ENCODE measurements around the gene SDHAF2. TPM values are rescaled to one million over a fixed set of nuclear protein-coding genes. Genes with fewer than 3 reads are reported as not detected.
"Not testable (repeated sequence)": the region's sequence is repeated elsewhere in the genome, so short reads cannot be mapped to it uniquely, and the experiment has no call there.

SDHAF2 gene
- total RNA-seq, 1 experiment from 2014 or later: 52.1 TPM

- Histone ChIP-seq H3K4me1 (no peaks in the 10 kb centered on the region), H3K27me3 (replicated peaks; ENCODE audit: control insufficient read depth, insufficient read depth, low read length) (no peaks in the 10 kb centered on the region), H3K4me3 (ENCODE audit: low read depth, low read length) (no peak overlapping the region), H3K36me3 (ENCODE audit: control insufficient read depth, insufficient read depth, low read length) (no peaks in the 10 kb centered on the region), H3K9me3 (no peaks in the 10 kb centered on the region)
- BruUV-seq (replicated peaks): no TSS peak
- Mint-ChIP-seq H3K27me3 (ENCODE audit: insufficient read depth, unreplicated experiment) (no peaks in the 10 kb centered on the region), H3K4me1 (ENCODE audit: low read depth, unreplicated experiment) (no peaks in the 10 kb centered on the region), H3K36me3 (ENCODE audit: insufficient read depth, unreplicated experiment) (peaks cover 8% of the 10 kb centered on the region), H3K27ac (ENCODE audit: unreplicated experiment) (no peak overlapping the region), H3K4me3 (ENCODE audit: unreplicated experiment) (no peak overlapping the region), H3K9me3 (ENCODE audit: unreplicated experiment) (no peaks in the 10 kb centered on the region)
- TF ChIP-seq, protein P1, sequence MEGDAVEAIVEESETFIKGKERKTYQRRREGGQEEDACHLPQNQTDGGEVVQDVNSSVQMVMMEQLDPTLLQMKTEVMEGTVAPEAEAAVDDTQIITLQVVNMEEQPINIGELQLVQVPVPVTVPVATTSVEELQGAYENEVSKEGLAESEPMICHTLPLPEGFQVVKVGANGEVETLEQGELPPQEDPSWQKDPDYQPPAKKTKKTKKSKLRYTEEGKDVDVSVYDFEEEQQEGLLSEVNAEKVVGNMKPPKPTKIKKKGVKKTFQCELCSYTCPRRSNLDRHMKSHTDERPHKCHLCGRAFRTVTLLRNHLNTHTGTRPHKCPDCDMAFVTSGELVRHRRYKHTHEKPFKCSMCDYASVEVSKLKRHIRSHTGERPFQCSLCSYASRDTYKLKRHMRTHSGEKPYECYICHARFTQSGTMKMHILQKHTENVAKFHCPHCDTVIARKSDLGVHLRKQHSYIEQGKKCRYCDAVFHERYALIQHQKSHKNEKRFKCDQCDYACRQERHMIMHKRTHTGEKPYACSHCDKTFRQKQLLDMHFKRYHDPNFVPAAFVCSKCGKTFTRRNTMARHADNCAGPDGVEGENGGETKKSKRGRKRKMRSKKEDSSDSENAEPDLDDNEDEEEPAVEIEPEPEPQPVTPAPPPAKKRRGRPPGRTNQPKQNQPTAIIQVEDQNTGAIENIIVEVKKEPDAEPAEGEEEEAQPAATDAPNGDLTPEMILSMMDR (IDR thresholded peaks at IDR 0.05; ENCODE audit: insufficient read depth in 1 of 2, low read depth in 1 of 2, low read length in 1 of 2, severe bottlenecking in 1 of 2, unreplicated experiment in 1 of 2): no peak
- intact Hi-C loops (cut with micrococcal nuclease; ENCODE audit: unreplicated experiment): no loop called here
- DNase-seq: no peak
- CTCF ChIA-PET: no interaction called here
- POLR2A ChIA-PET: no interaction called here
These were observed 24.6 kb downstream of the SDHAF2 start for GRCh38 chr11:61454520-61454919.

- Histone ChIP-seq H3K4me3 (ENCODE audit: low read depth, low read length) (no peak overlapping the region), H3K4me1 (no peaks in the 10 kb centered on the region), H3K36me3 (ENCODE audit: control insufficient read depth, insufficient read depth, low read length) (no peaks in the 10 kb centered on the region), H3K27me3 (replicated peaks; ENCODE audit: control insufficient read depth, insufficient read depth, low read length) (no peaks in the 10 kb centered on the region), H3K9me3 (no peaks in the 10 kb centered on the region)
- Mint-ChIP-seq H3K27me3 (ENCODE audit: insufficient read depth, unreplicated experiment) (no peaks in the 10 kb centered on the region), H3K9me3 (ENCODE audit: unreplicated experiment) (no peaks in the 10 kb centered on the region), H3K4me3 (ENCODE audit: unreplicated experiment) (no peak overlapping the region), H3K4me1 (ENCODE audit: low read depth, unreplicated experiment) (no peaks in the 10 kb centered on the region), H3K36me3 (ENCODE audit: insufficient read depth, unreplicated experiment) (peaks cover 5% of the 10 kb centered on the region), H3K27ac (ENCODE audit: unreplicated experiment) (no peak overlapping the region)
- CTCF ChIA-PET: no interaction called here
- BruUV-seq (replicated peaks): no TSS peak
- intact Hi-C loops (cut with micrococcal nuclease; ENCODE audit: unreplicated experiment): no loop called here
- TF ChIP-seq, protein P1 (IDR thresholded peaks at IDR 0.05; ENCODE audit: insufficient read depth in 1 of 2, low read depth in 1 of 2, low read length in 1 of 2, severe bottlenecking in 1 of 2, unreplicated experiment in 1 of 2): no peak
- no peak for DNase-seq
- POLR2A ChIA-PET: no interaction called here
These were observed 30.6 kb downstream of the SDHAF2 start for GRCh38 chr11:61460474-61460881.

DNA sequence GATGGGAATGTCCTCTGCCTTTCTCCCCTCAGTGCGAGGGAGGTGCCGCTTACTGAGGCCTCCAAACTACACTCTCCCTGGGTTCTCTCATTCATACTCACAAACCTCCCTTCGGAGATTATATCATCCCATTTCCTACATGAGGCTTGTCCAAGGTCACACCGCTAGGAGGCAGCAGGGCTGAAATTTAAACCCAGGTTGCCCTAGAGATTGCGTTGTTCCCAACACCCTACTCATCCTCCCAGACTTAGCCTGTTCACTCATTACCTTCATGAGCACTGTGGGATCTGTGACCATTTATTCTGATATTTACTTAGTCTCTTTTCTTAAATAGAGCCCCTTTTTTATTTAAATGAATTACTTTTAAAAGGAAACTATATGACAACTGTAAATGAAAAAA is 31.1 kb downstream of the SDHAF2 start:
- intact Hi-C loops (cut with micrococcal nuclease; ENCODE audit: unreplicated experiment): no loop called here
- no peaks in the 10 kb centered on the region for H3K4me1 ChIP-seq
- H3K27ac Mint-ChIP-seq (ENCODE audit: unreplicated experiment): no peak overlapping the region
- no peaks in the 10 kb centered on the region for H3K27me3 ChIP-seq (replicated peaks; ENCODE audit: control insufficient read depth, insufficient read depth, low read length)
- ChIA-PET CTCF (no interaction called here), POLR2A (no interaction called here)
- H3K4me1 Mint-ChIP-seq (ENCODE audit: low read depth, unreplicated experiment): no peaks in the 10 kb centered on the region
- H3K4me3 Mint-ChIP-seq (ENCODE audit: unreplicated experiment): no peak overlapping the region
- no peak for DNase-seq
- H3K9me3 Mint-ChIP-seq (ENCODE audit: unreplicated experiment): no peaks in the 10 kb centered on the region
- TF ChIP-seq, protein P1 (IDR thresholded peaks at IDR 0.05; ENCODE audit: insufficient read depth in 1 of 2, low read depth in 1 of 2, low read length in 1 of 2, severe bottlenecking in 1 of 2, unreplicated experiment in 1 of 2): no peak
- H3K27me3 Mint-ChIP-seq (ENCODE audit: insufficient read depth, unreplicated experiment): no peaks in the 10 kb centered on the region
- H3K36me3 Mint-ChIP-seq (ENCODE audit: insufficient read depth, unreplicated experiment): peaks cover 5% of the 10 kb centered on the region
- H3K36me3 ChIP-seq (ENCODE audit: control insufficient read depth, insufficient read depth, low read length): no peaks in the 10 kb centered on the region
- H3K4me3 ChIP-seq (ENCODE audit: low read depth, low read length): no peak overlapping the region
- no peaks in the 10 kb centered on the region for H3K9me3 ChIP-seq
- no TSS peak for BruUV-seq (replicated peaks)

DNA sequence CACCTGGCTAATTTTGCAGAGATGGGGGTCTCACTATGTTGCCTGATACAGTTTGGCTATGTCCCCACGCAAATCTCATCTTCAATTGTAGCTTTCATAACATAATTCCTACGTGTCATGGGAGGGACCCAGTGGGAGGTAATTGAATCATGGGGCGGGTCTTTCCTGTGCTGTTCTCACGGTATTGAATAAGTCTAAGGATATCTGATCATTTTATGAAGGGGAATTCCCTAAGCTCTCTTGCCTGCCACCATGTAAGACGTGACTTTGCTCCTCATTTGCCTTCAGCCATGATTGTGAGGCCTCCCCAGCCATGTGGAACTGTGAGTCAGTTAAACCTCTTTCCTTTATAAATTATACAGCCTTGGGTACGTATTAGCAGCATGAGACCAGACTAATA is 37.7 kb downstream of the SDHAF2 start:
- H3K36me3 Mint-ChIP-seq (ENCODE audit: insufficient read depth, unreplicated experiment): peaks cover 18% of the 10 kb centered on the region
- H3K36me3 ChIP-seq (ENCODE audit: control insufficient read depth, insufficient read depth, low read length); H3K9me3 ChIP-seq; H3K4me1 Mint-ChIP-seq (ENCODE audit: low read depth, unreplicated experiment); H3K27me3 Mint-ChIP-seq (ENCODE audit: insufficient read depth, unreplicated experiment); BruUV-seq (replicated peaks); H3K27ac Mint-ChIP-seq (ENCODE audit: unreplicated experiment); H3K4me1 ChIP-seq; H3K4me3 ChIP-seq (ENCODE audit: low read depth, low read length); POLR2A ChIA-PET; intact Hi-C loops (cut with micrococcal nuclease; ENCODE audit: unreplicated experiment); CTCF ChIA-PET; H3K27me3 ChIP-seq (replicated peaks; ENCODE audit: control insufficient read depth, insufficient read depth, low read length); DNase-seq; H3K4me3 Mint-ChIP-seq (ENCODE audit: unreplicated experiment); H3K9me3 Mint-ChIP-seq (ENCODE audit: unreplicated experiment): not testable (repeated sequence)
